ENCODE measurements around the gene EHD4.

DNA sequence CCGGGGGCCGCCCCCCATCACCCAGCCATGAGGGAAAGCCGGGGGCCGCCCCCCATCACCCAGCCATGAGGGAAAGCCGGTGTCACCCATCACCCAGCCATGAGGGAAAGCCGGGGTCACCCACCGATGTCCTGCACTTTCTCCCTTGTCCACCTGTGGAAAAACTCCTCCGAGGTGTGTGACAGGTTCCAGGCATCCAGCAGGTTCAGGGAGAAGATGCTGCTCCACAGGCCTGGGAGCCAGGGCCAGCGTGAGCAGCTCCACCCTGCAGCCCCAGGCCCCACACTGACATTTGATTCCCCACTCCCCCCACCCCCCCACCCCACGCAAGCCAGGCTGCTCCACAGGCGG, 15.5 kb upstream of the EHD4 start:
- TF ChIP-seq POLR2A (IDR thresholded peaks at IDR 0.05; ENCODE audit: low read length) (no peak), GATA1 (IDR thresholded peaks at IDR 0.05; ENCODE audit: low read depth, low read length) (no peak)

Measured in erythroblast (primary cell).